ENCODE results near the gene MYOD1. TPM values are rescaled to one million over a fixed set of nuclear protein-coding genes. Genes with fewer than 3 reads are reported as not detected.
A peak's percentile ranks its signal among the peaks of the same experiment; 100 is the strongest.

MYOD1 gene
- total RNA-seq, 1 donor from 2014 or later, result 398 TPM

DNA sequence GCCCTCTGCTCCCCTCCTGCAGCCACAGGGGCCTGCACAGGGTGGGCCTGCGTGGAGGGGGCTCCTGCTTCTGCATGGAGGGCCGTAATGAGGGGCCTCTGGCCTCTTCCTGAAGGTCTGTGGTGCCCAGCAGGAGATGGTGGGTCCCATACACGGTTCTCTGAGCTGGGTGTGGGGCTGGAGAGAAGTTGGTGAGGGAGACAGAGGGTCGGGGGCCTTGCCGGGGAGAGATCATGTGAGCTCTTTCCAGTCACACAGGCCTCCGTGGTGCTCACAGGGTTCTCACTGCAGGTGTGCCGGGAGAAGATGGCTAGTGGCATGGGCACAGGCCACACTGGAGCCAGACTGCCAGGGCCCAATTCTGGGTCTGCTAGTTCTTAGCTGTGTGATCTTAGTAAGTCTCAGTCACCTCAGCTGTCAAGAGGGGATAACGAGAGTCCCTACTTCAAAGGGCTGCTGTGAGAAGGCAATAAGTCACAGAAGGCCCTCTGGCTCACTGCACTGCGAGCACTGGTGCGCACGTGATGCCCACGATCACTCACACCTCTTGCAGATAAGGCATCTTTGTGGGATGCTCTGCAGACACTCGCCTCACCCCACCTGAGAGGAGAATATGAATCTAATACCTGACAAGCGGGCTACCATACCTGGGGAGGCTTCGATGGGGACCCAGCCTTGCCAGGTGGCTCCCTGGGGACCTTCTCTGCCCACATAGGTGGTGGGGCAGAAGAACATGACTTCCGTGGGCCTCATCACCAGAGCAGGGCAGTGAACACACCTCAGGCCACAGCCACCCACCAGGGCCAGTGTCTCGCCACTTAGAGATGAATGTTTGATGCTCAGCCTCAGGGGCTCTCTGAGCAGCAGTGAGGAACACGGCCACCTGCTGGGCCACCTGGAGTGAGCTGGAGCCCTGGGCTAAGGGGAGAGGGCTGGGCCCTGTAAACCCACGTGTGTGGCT is 29.7 kb downstream of the MYOD1 start:
- no peak for DNase-seq (ENCODE audit: low read depth)

GRCh38 chr11:17750013-17750800 is 30.8 kb downstream of the MYOD1 start:
- peak; percentile 63 for DNase-seq (ENCODE audit: low read depth)

DNA sequence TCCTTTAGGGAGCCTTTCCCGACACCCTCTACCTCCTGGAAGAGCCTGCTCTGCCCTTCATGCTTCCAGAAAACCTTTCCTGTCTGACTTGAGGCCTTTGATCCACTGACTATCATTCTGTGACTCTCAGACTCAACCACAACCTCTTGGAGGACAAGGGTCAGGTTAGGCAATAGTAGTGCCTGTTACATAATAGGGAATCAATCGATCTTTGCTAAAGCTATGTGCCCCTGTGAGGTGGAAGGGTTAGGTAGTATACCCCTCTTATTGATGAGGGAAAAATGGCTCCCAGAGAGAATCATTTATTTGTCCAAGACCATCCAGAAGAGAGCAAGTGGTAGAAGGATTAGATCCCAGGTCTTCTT is 31.4 kb downstream of the MYOD1 start:
- DNase-seq (ENCODE audit: low read depth), result no peak

- no peak for DNase-seq (ENCODE audit: low read depth)
These were observed 32.2 kb downstream of the MYOD1 start for GRCh38 chr11:17751558-17751957.

GRCh38 chr11:17752144-17752543 is 32.8 kb downstream of the MYOD1 start:
- DNase-seq (ENCODE audit: low read depth), result no peak

DNA sequence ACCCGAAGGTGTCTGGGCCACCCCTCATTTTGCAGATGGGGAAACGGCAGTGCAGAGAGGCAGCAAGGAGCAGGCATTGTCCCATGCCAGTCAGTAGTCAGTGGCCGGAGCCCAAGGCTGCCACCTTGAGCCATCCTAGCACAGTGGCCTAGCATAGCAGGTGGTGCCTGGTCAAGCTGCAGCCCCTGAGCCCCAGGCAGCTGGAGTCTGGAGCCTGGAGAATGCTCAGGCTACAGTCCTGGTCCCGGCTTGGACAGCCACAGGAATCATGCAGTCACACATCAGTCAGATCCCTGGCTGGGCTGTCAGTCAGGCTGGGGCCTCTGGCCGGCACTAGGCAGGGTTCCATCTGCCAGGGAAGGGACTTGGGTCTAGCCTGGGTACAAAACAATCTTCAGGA is 33.8 kb downstream of the MYOD1 start:
- peak; percentile 86 for DNase-seq (ENCODE audit: low read depth)

DNA sequence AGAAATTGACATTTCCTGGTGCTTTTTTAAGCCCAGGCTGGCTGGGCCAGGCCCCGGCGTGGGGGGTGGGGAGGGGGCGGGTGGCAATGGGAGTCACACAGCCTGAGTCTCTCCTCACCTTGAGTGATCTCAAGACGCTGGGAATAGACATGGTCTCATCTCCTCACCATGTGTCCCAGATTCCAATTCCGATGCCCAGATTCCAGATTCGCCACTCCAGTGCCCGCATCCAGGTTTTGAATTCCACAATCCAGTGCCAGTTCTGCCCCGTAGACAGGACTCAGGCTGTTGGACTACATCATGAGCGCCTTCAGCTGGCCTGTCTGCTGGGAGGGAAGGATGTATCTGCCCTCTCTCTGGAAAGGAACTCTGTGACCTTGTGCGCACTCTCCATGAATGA is 34.3 kb downstream of the MYOD1 start:
- peak; percentile 73 for DNase-seq (ENCODE audit: low read depth)

DNA sequence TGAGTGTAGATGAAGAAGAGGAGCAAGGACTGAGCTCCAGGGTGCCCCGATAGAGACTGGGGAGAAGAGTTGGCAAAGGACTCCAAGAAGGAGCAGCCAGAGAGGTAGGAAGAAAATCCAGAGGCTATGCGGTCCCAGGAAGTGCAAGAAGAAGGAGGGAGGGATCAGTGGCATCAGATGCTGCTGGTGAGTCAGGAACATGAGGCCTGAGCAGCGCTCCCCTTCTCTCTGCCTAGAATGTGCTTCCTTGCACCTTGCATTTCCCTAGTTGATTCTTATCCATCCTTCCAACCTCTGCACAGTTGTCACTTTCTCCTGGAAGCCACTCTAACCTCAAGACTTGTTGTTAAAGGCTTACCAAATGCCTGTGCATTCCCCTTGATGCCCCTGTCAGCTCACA is 36.5 kb downstream of the MYOD1 start:
- DNase-seq (ENCODE audit: low read depth), result no peak

GRCh38 chr11:17760102-17761029 is 41.0 kb downstream of the MYOD1 start:
- peak; percentile 17 for DNase-seq (ENCODE audit: low read depth)

- no peak for DNase-seq (ENCODE audit: low read depth)
These were observed 43.1 kb downstream of the MYOD1 start for GRCh38 chr11:17762309-17762974.

DNA sequence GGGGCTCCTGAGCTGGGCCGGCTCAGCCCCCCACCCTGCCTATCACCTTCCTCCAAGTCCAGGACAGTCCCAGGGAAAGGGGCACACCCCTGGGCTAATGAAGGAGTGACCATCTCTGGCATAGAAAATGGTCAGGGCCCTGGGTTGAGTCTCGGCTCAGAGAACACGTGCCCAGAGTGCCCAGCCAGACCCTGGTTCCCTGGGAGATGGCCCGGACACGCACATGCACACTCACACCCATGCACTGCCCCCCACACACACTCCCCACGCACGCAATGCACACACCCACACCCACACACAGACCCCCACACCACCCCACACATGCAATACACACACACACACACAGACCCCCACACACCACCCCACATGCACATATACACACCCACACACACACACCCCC is 43.9 kb downstream of the MYOD1 start:
- DNase-seq (ENCODE audit: low read depth), result no peak

DNA sequence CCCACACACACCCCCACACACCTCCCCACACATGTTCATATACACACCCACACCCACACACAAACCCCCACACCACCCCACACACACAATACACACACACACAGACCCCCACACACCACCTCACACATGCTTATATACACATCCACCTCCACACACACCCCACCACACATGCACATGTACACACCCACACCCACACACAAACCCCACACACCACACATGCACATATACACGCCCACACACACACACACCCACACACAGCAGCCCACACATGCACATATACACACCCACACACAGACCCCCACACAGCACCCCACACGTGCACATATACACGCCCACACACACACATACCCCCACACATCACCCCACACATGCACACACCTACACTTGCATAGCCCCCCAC is 44.3 kb downstream of the MYOD1 start:
- no peak for DNase-seq (ENCODE audit: low read depth)

DNA sequence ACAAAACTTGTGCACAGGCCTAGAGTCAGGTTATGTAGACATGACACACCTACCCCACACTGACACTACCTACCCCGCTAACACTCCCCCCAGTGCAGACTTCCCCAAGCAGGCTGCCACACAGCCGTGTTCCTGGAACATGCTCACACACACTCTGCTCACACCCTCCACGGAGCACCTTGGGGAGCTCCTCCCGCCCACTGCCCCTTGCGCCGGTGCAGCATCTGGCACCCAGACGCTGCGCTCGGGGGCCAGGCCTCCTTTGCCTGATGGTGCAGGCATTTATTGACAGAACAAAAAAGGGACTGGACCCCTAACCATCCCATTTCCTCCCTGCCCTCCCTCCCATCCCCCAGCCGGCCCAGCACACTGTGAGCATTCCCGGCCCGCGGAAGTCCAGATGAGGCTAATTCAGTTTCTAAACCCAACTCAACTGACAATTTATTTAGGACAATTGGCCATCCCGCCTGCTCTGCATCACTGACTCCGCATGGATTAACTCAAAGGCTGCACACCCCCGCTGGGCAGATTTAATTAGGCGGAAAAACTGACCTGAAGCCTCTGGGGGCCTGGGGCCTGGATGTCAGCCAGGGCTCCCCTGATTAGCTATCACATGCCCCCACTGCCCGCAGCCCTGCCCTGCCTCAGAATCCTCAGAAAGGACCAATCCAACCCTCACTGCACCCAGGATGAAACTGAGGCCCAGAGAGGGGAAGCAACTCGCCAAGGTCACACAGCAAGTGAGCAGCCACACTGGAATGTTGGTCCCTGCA is 45.3 kb downstream of the MYOD1 start:
- no peak for DNase-seq (ENCODE audit: low read depth)

DNA sequence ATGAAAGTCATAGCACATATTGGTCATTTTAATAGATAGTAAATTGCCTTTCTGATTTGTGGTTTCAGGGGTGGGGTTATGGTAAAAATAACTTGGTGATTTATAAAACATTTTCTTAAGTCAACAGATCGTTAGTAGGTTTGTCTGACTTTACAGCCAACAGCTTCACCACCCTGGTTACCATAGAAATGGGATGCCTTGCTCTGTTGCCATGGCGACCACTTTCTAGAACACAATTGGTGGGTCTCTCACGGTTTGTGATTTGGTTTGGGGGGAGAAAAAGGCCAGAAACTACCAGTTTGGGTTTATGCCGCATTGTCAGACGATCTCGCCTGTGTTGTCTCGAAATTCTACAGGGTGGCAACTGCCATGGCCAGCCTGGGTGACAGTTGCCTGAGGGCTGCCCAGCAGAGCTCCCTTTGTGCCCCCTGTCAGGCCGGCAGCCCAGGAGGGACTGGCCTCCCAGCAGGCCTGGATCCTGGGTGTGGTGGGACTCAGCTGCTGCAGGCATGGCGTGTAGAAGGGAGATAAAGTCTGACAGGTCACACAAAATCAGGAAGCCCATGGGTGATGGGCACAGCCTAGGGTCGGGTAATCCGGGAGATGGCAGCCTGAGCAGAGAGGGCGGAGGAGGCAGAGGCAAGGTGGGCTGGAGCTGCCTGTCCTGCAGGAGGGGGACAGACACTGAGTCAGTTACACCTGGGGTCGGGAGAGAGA is 46.1 kb downstream of the MYOD1 start:
- DNase-seq (ENCODE audit: low read depth), result no peak

- no peak for DNase-seq (ENCODE audit: low read depth)
These were observed 46.6 kb downstream of the MYOD1 start for GRCh38 chr11:17766073-17766359.

- no peak for DNase-seq (ENCODE audit: low read depth)
These were observed 47.2 kb downstream of the MYOD1 start for GRCh38 chr11:17766590-17766989.

- DNase-seq (ENCODE audit: low read depth), result peak; percentile 15
These were observed 48.0 kb downstream of the MYOD1 start for GRCh38 chr11:17767301-17767885.

- no peak for DNase-seq (ENCODE audit: low read depth)
These were observed 48.5 kb downstream of the MYOD1 start for GRCh38 chr11:17767914-17768313.

GRCh38 chr11:17768547-17768946 is 49.2 kb downstream of the MYOD1 start:
- no peak for DNase-seq (ENCODE audit: low read depth)
